Sigmoid colon (tissue), 7 donors: ENCODE measurements around the gene PINK1. TPM values are rescaled to one million over a fixed set of nuclear protein-coding genes. Genes with fewer than 3 reads are reported as not detected.

Experiments used
- DNase-seq: peaks from one replicate; pipeline ENCODE4 v3.0.0-alpha.2; 2019
- H3K27ac ChIP-seq, 4 donors: fragments of 200-600 bp; sonication (generic); one replicate each; pipeline ENCODE4 v1.5.1; 2016 to 2019; ENCODE audit warnings: mild to moderate bottlenecking in 1 of 4
- H3K27me3 ChIP-seq, 3 donors: fragments of 200-600 bp; sonication (generic); one replicate each; pipeline ENCODE4 v1.5.1; 2019; ENCODE audit warnings: mild to moderate bottlenecking in 1 of 3
- H3K36me3 ChIP-seq, 4 donors: fragments of 200-600 bp; sonication (generic); one replicate each; pipeline ENCODE4 v1.5.1; 2016 to 2019
- H3K4me1 ChIP-seq, 4 donors: fragments of 200-600 bp; sonication (generic); one replicate each; pipeline ENCODE4 v1.5.1; 2017 to 2019
- H3K4me3 ChIP-seq, 4 donors: fragments of 200-600 bp; sonication (generic); one replicate each; pipeline ENCODE4 v1.5.1; 2017 to 2019; ENCODE audit warnings: mild to moderate bottlenecking in 2 of 4, moderate library complexity in 1 of 4
- H3K9me3 ChIP-seq, 4 donors: fragments of 200-600 bp in 3 of 4; sonication (generic) in 3 of 4; one replicate each; pipeline versions ENCODE4 v1.5.1 to v1.6.1; 2013 to 2019
- CTCF ChIP-seq, 4 experiments: fragments of 450-650 bp in 3 of 4; fragments of 200-600 bp in 1 of 4; IDR thresholded peaks; one replicate each; pipeline ENCODE4 v1.5.1; 2016 to 2019; ENCODE audit warnings: antibody characterized with exemption in 4 of 4, mild to moderate bottlenecking in 3 of 4, moderate library complexity in 2 of 4
- EP300 ChIP-seq, 4 donors: sonication (generic); formaldehyde crosslinking; IDR thresholded peaks; one replicate each; pipeline ENCODE4 v1.6.1; 2017; ENCODE audit warnings: antibody characterized with exemption in 4 of 4
- POLR2A ChIP-seq, 2 donors: fragments of 450-650 bp; IDR thresholded peaks; one replicate each; pipeline ENCODE4 v1.6.1; 2016; ENCODE audit warnings: antibody characterized with exemption in 2 of 2, mild to moderate bottlenecking in 2 of 2, moderate library complexity in 2 of 2
- POLR2AphosphoS5 ChIP-seq, 4 donors: sonication (generic); formaldehyde crosslinking; IDR thresholded peaks; one replicate each; pipeline ENCODE4 v1.6.1; 2017; ENCODE audit warnings: antibody characterized with exemption in 4 of 4
- WGBS, 2 donors: extraction: QIAGEN DNeasy Blood & Tissue Kit; methylation state at CpG; one replicate each; pipeline ENCODE4 v1.1.7; 2013; 5-methylcytosine and 5-hydroxymethylcytosine counted together
- intact Hi-C: fragments of 100-400 bp; cut with DNase I; formaldehyde crosslinking; loops from one replicate; pipeline ENCODE4 v1.15.1; 2023
- polyA plus RNA-seq, 3 donors: library from polyadenylated mRNA; stranded (reverse); fragments of 200-250 nt; gene quantifications; one replicate each; pipeline ENCODE4 v1.2.3, GENCODE V29; 2013
- total RNA-seq, 4 donors: library from RNA; depleted of rRNA; stranded (reverse); fragments of >200 nt; gene quantifications; one replicate each; pipeline ENCODE4 v1.1.0, GENCODE V29; 2016
- donor health status: healthy with polysubstance abuse.
- donor health status: Bipolar disorder and iron deficiency.
- donor health status: healthy.

Gene PINK1
- total and polyA plus RNA-seq, 7 donors, result 60.1 to 179 (median 149) TPM

DNA sequence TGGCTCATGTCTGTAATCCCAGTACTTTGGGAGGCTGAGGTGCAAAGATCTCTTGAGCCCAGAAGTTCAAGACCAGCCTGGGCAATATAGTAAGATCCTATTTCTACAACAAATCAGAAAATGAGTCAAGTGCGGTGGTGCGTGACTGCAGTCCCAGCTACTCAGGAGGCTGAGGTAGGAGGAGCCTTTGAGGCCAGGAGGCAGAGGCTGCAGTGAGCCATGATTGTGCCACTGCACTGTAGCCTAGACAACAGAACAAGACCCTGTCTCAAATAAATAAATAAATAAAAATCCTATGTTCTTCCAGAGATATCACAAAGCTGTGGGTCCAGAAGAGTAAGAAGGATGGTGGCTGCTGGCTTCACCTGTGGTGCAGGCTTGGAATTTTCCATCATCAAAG is 22.3 kb upstream of the PINK1 start:
- Histone ChIP-seq H3K36me3 (no peaks in the 10 kb centered on the region), H3K27me3 (no peaks in the 10 kb centered on the region), H3K4me3 (no peak overlapping the region), H3K9me3 (no peaks in the 10 kb centered on the region), H3K27ac (no peak overlapping the region), H3K4me1 (peaks cover 0 to 19% (median 11%) of the 10 kb centered on the region in 4 donors)
- intact Hi-C loops, result no loop called here
- TF ChIP-seq CTCF (IDR thresholded peaks at IDR 0.05) (no peak), POLR2AphosphoS5 (IDR thresholded peaks at IDR 0.05) (no peak), POLR2A (IDR thresholded peaks at IDR 0.05) (no peak), EP300 (IDR thresholded peaks at IDR 0.05) (no peak)
- 88 to 96% methylated on average over 2 of the region's 2 CpGs for WGBS, 2 donors
- no peak for DNase-seq

GRCh38 chr1:20611652-20612051 is 21.6 kb upstream of the PINK1 start:
- 94 to 96% methylated on average over 5 of the region's 5 CpGs for WGBS, 2 donors
- DNase-seq, result no peak
- Histone ChIP-seq H3K27ac (no peak overlapping the region), H3K9me3 (no peaks in the 10 kb centered on the region), H3K27me3 (no peaks in the 10 kb centered on the region), H3K4me3 (no peak overlapping the region), H3K36me3 (no peaks in the 10 kb centered on the region), H3K4me1 (peaks cover 0 to 26% (median 15%) of the 10 kb centered on the region in 4 donors)
- intact Hi-C loops, result no loop called here
- no peak for TF ChIP-seq POLR2AphosphoS5 (IDR thresholded peaks at IDR 0.05)
- no peak for TF ChIP-seq EP300 (IDR thresholded peaks at IDR 0.05)
- TF ChIP-seq CTCF (IDR thresholded peaks at IDR 0.05), result no peak
- no peak for TF ChIP-seq POLR2A (IDR thresholded peaks at IDR 0.05)

DNA sequence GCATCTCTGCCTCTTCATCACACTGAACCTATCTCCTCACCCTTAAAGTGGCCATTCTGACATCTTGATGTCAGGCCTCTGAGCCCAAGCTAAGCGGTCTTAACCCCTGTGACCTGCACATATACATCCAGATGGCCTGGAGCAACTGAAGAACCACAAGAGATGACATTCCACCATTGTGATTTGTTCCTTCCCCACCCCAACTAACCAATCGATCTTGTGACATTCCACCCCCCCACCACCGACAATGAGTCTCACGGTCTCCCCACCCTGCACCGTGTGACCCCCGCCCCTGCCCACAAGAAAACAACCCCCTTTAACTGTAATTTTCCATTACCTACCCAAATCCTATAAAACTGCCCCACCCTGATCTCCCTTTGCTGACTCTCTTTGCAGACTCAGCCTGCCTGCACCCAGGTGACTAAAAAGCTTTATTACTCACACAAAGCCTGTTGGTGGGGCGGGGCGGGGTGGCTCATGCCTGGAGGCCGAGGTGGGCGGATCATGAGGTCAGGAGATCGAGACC is 21.0 kb upstream of the PINK1 start:
- H3K4me3 ChIP-seq, result no peak overlapping the region
- no peak for DNase-seq
- no peaks in the 10 kb centered on the region for H3K36me3 ChIP-seq
- H3K27me3 ChIP-seq, result no peaks in the 10 kb centered on the region
- 17 to 69% methylated on average over 11 of the region's 11 CpGs for WGBS, 2 donors
- H3K9me3 ChIP-seq, result no peaks in the 10 kb centered on the region
- TF ChIP-seq EP300 (IDR thresholded peaks at IDR 0.05) (no peak), CTCF (IDR thresholded peaks at IDR 0.05) (no peak), POLR2AphosphoS5 (IDR thresholded peaks at IDR 0.05) (no peak), POLR2A (IDR thresholded peaks at IDR 0.05) (no peak)
- H3K4me1 ChIP-seq, result peaks cover 0 to 27% (median 15%) of the 10 kb centered on the region in 4 donors
- intact Hi-C loops, result no loop called here
- no peak overlapping the region for H3K27ac ChIP-seq

DNA sequence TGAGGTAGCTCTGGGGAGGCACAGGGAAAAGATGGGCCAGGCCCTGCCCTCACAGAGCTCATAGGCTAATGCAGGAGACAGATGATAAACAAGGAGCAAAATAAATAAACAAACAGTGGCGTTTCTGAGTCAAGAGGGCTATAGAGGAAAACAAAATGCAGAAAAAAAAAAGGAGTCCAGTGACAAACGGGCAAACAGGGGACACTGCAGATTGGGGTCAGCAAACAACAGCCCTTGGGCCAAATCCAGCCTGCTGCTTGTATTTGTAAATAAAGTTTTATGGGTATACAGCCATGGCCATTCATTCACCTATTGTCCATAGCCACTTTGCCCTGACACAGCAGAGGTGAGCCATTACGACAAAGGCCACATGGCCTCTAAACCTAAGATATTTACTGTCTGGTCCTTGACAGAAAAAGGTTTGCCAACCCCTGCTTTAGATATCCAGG is 19.1 kb upstream of the PINK1 start:
- H3K36me3 ChIP-seq, result no peaks in the 10 kb centered on the region
- 23 to 64% methylated on average over 3 of the region's 3 CpGs for WGBS, 2 donors
- H3K4me1 ChIP-seq, result peaks cover 0 to 27% (median 15%) of the 10 kb centered on the region in 4 donors
- peak overlapping the region; percentile 59 to 79 (median 76) for H3K27ac ChIP-seq
- intact Hi-C loops, result no loop called here
- H3K27me3 ChIP-seq, result no peaks in the 10 kb centered on the region
- no peak overlapping the region for H3K4me3 ChIP-seq
- H3K9me3 ChIP-seq, result no peaks in the 10 kb centered on the region
- no peak for DNase-seq
- TF ChIP-seq CTCF (IDR thresholded peaks at IDR 0.05) (no peak), POLR2A (IDR thresholded peaks at IDR 0.05) (no peak), EP300 (IDR thresholded peaks at IDR 0.05) (no peak), POLR2AphosphoS5 (IDR thresholded peaks at IDR 0.05) (no peak)
